Peyer's patch (tissue), 4 donors: ENCODE results near the gene CHEK1.

Experiments used
- CTCF ChIP-seq, 6 experiments: fragments of 450-650 bp in 4 of 6; fragments of 200-600 bp in 2 of 6; sonication (generic) in 1 of 6; IDR thresholded peaks; one replicate each; pipeline ENCODE4 v1.5.1; 2017 to 2019; ENCODE audit warnings: antibody characterized with exemption in 6 of 6, mild to moderate bottlenecking in 3 of 6, moderate library complexity in 1 of 6
- POLR2A ChIP-seq, 2 donors: fragments of 450-650 bp; IDR thresholded peaks; one replicate each; pipeline ENCODE4 v1.5.1; 2017; ENCODE audit warnings: antibody characterized with exemption in 2 of 2, mild to moderate bottlenecking in 2 of 2, moderate library complexity in 2 of 2

- TF ChIP-seq CTCF (IDR thresholded peaks at IDR 0.05): no peak
- TF ChIP-seq POLR2A (IDR thresholded peaks at IDR 0.05): no peak
Observed at GRCh38 chr11:125579811-125580210, 45.2 kb upstream of the CHEK1 start.
